Trophoblast cell (in vitro differentiated cells and primary cell): ENCODE data around the gene ZBTB16.

Source experiments
- DNase-seq, 2 donors: peaks; one replicate each; pipeline ENCODE4 v3.0.0-alpha.2; 2016
- H2AFZ ChIP-seq: 2 replicates; pipeline ENCODE4 v1.6.1; 2013; ENCODE audit warnings: low read length, moderate library complexity, mild to moderate bottlenecking; ENCODE audit not compliant: insufficient read depth, poor library complexity
- H2AK5ac ChIP-seq: 2 replicates; pipeline ENCODE4 v1.6.1; 2013; ENCODE audit warnings: mild to moderate bottlenecking, low read length
- H2BK120ac ChIP-seq: 2 replicates; pipeline ENCODE4 v1.6.1; 2013; ENCODE audit warnings: low read length, mild to moderate bottlenecking, moderate library complexity; ENCODE audit not compliant: insufficient read depth, poor library complexity
- H2BK12ac ChIP-seq: 2 replicates; pipeline ENCODE4 v1.6.1; 2013; ENCODE audit warnings: mild to moderate bottlenecking, low read length, moderate library complexity
- H2BK5ac ChIP-seq: 2 replicates; pipeline ENCODE4 v1.6.1; 2013; ENCODE audit warnings: low read length, low read depth, moderate library complexity, mild to moderate bottlenecking; ENCODE audit not compliant: poor library complexity
- H3K14ac ChIP-seq: 2 replicates; pipeline ENCODE4 v1.6.1; 2013; ENCODE audit warnings: mild to moderate bottlenecking, low read length
- H3K18ac ChIP-seq: 2 replicates; pipeline ENCODE4 v1.6.1; 2013; ENCODE audit warnings: mild to moderate bottlenecking, low read length
- H3K23ac ChIP-seq: 2 replicates; pipeline ENCODE4 v1.6.1; 2013; ENCODE audit warnings: low read length
- H3K27ac ChIP-seq: 2 replicates; pipeline ENCODE4 v1.5.1; 2013; ENCODE audit warnings: low read depth, mild to moderate bottlenecking, inconsistent platforms, low read length, moderate library complexity
- H3K27me3 ChIP-seq: 2 replicates; pipeline ENCODE4 v1.6.1; 2013; ENCODE audit warnings: inconsistent platforms, mild to moderate bottlenecking, low read length, moderate library complexity; ENCODE audit not compliant: insufficient read depth
- H3K36me3 ChIP-seq, 2 experiments: 1 replicate in 1 of 2; 2 replicates in 1 of 2; pipeline ENCODE4 v1.6.1; 2013; ENCODE audit warnings: low read length in 2 of 2, mild to moderate bottlenecking in 2 of 2, moderate library complexity in 1 of 2; ENCODE audit not compliant: insufficient read depth in 2 of 2, control insufficient read depth in 1 of 2
- H3K4ac ChIP-seq: 2 replicates; pipeline ENCODE4 v1.6.1; 2013; ENCODE audit warnings: low read depth, mild to moderate bottlenecking, low read length, moderate library complexity
- H3K4me1 ChIP-seq, 2 experiments: 1 replicate in 1 of 2; 2 replicates in 1 of 2; pipeline ENCODE4 v1.6.1; 2013; ENCODE audit warnings: low read length in 2 of 2, mild to moderate bottlenecking in 2 of 2, moderate library complexity in 1 of 2; ENCODE audit not compliant: insufficient read depth in 2 of 2, control insufficient read depth in 1 of 2
- H3K4me2 ChIP-seq: 2 replicates; pipeline ENCODE4 v1.6.1; 2013; ENCODE audit warnings: inconsistent platforms, mild to moderate bottlenecking, low read length, moderate library complexity
- H3K4me3 ChIP-seq: 2 replicates; pipeline ENCODE4 v1.5.1; 2013; ENCODE audit warnings: mild to moderate bottlenecking, low read depth, low read length, inconsistent platforms
- H3K79me1 ChIP-seq: one replicate; pipeline ENCODE4 v1.6.1; 2013; ENCODE audit warnings: low read length
- H3K79me2 ChIP-seq: 2 replicates; pipeline ENCODE4 v1.6.1; 2013; ENCODE audit warnings: low read length, mild to moderate bottlenecking; ENCODE audit not compliant: control insufficient read depth, insufficient read depth, poor library complexity
- H3K9ac ChIP-seq: 2 replicates; pipeline ENCODE4 v1.6.1; 2013; ENCODE audit warnings: mild to moderate bottlenecking, low read length
- H3K9me3 ChIP-seq: 2 replicates; pipeline ENCODE4 v1.6.1; 2013; ENCODE audit warnings: low read depth, mild to moderate bottlenecking, control low read depth, inconsistent platforms, low read length; ENCODE audit not compliant: insufficient read depth
- H4K12ac ChIP-seq: 2 replicates; pipeline ENCODE4 v1.6.1; 2013; ENCODE audit warnings: low read depth, mild to moderate bottlenecking, low read length, moderate library complexity
- H4K8ac ChIP-seq: 2 replicates; pipeline ENCODE4 v1.6.1; 2013; ENCODE audit warnings: low read depth, mild to moderate bottlenecking, low read length, moderate library complexity
- H4K91ac ChIP-seq: one replicate; pipeline ENCODE4 v1.6.1; 2013; ENCODE audit warnings: low read depth, mild to moderate bottlenecking, low read length, moderate library complexity
- WGBS: extraction: QIAGEN DNeasy Blood & Tissue Kit; methylation state at CpG from one replicate; pipeline ENCODE4 v1.1.7; 2013; ENCODE audit warnings: missing lambda C conversion rate; ENCODE audit not compliant: insufficient read length, insufficient coverage; ENCODE audit errors: extremely low coverage; 5-methylcytosine and 5-hydroxymethylcytosine counted together

Gene ZBTB16

DNA sequence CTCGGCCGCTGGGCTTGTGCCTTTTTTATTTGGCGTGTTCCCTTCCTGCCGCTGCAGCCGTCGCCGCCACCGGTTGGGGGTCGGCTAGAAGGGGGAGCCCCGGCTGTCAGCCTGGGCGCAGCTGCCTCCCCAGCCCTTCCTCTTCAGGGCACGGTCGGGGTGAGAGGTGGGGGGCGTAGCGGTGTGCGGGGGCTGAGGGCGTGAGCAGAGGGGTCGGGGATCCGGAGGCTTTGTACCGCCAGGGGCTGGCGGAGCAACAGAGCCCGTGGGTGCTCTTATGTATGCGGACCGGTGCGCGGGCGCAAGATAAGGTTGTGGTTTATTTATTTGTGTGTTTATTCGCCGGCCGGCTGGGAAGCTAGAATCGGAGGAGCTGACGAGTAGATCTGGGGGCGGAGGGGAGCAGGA, 477 bp downstream of the ZBTB16 start:
- no CpG with 5 or more reads among the region's 33 CpGs for WGBS
- H2BK5ac ChIP-seq: no peak overlapping the region
- no peak overlapping the region for H2BK120ac ChIP-seq
- H2AK5ac ChIP-seq: no peak overlapping the region
- H3K79me1 ChIP-seq: peaks cover 3% of the 10 kb centered on the region
- H3K4me1 ChIP-seq: peaks cover 16 to 20% of the 10 kb centered on the region in 2 experiments
- no peak overlapping the region for H3K9ac ChIP-seq
- H3K27me3 ChIP-seq: peaks cover 61% of the 10 kb centered on the region
- H3K27ac ChIP-seq: no peak overlapping the region
- peak overlapping the region; percentile 50 for H3K4me3 ChIP-seq
- H2AFZ ChIP-seq: no peak overlapping the region
- no peak overlapping the region for H4K8ac ChIP-seq
- no peak overlapping the region for H3K4ac ChIP-seq
- no peak overlapping the region for H4K91ac ChIP-seq
- peaks cover 11% of the 10 kb centered on the region for H3K9me3 ChIP-seq
- H3K18ac ChIP-seq: no peak overlapping the region
- H2BK12ac ChIP-seq: no peak overlapping the region
- H3K36me3 ChIP-seq: no peaks in the 10 kb centered on the region
- no peak for DNase-seq
- no peaks in the 10 kb centered on the region for H3K79me2 ChIP-seq
- H4K12ac ChIP-seq: no peak overlapping the region
- peak overlapping the region; percentile 88 for H3K4me2 ChIP-seq
- H3K14ac ChIP-seq: no peak overlapping the region
- no peak overlapping the region for H3K23ac ChIP-seq

DNA sequence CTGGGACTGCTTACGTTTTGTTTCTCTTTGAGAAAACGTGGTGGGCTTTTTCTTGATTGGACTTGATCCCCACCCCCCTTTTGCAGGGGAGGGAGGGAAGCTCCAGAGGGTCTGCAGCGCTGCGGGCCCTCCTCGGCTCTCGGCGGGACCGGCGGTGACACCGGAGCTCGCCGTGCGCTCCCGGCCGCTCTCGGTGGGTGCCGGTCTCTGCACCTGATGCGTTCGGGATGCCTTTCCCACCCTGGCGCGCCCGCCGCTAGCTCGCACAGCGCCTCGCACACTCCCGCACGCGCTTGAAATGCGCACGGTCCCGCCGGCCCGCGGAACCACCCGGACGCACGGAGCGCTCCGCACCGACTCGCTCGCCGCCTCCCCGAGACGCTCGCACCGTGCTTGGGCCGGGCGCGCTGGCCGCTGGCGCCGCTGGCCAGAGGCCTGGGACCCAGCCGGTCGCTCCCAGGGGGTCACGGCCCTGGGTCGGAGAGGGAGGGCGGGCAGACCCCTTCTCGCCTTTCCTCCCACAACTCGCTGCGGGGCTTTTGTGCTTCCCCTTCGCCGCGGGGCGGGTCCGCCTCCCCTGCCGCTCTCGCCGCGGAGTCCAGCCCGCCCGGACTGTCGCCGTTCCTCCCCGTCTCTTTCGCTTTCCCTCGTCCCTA, 1.0 kb downstream of the ZBTB16 start:
- no peak overlapping the region for H3K14ac ChIP-seq
- H3K79me1 ChIP-seq: peaks cover 3% of the 10 kb centered on the region
- H2BK120ac ChIP-seq: no peak overlapping the region
- H2BK12ac ChIP-seq: no peak overlapping the region
- H3K9ac ChIP-seq: no peak overlapping the region
- no CpG with 5 or more reads among the region's 78 CpGs for WGBS
- H2AK5ac ChIP-seq: no peak overlapping the region
- H3K4me1 ChIP-seq: peaks cover 16 to 20% of the 10 kb centered on the region in 2 experiments
- DNase-seq: peak in 1 of 2 donors; percentile 20
- peak overlapping the region; percentile 64 for H3K4me3 ChIP-seq
- H3K36me3 ChIP-seq: no peaks in the 10 kb centered on the region
- peak overlapping the region; percentile 88 for H3K4me2 ChIP-seq
- no peaks in the 10 kb centered on the region for H3K79me2 ChIP-seq
- H2AFZ ChIP-seq: no peak overlapping the region
- peaks cover 61% of the 10 kb centered on the region for H3K27me3 ChIP-seq
- no peak overlapping the region for H3K23ac ChIP-seq
- no peak overlapping the region for H4K8ac ChIP-seq
- H3K18ac ChIP-seq: no peak overlapping the region
- H3K27ac ChIP-seq: no peak overlapping the region
- H3K4ac ChIP-seq: no peak overlapping the region
- H2BK5ac ChIP-seq: no peak overlapping the region
- peaks cover 11% of the 10 kb centered on the region for H3K9me3 ChIP-seq
- no peak overlapping the region for H4K91ac ChIP-seq
- H4K12ac ChIP-seq: no peak overlapping the region

DNA sequence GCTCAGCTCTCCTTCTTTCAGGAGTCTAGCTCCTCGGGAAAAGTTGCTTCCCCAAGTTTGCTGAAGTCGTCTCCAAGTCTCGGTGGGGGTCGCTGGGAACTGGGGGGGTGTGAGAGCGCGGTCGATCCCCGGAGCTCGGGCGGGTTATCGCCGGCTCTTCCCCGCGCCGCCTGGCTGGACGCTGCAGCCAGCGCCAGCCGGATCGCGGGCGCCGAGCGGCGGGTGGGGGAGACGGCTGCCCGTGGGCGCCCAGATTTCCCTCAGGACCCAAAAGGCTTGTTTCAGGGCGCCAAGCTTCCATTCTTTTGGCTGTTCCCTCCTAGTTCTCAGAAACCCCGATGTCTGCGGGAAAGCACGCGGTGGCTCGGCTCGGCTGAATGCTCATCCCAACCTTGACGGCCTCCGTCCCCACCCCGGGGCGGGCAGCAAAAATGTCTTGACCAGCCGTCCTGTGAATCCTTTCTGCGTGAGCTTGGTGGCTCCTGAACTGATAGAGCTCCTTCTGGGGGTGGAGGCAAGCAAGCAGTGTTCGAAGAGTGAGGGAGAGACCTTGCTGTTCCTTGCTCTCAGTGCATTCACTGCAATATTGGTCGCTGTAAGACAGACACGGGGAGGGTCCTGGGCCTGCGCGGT, 1.7 kb downstream of the ZBTB16 start:
- no peak overlapping the region for H4K8ac ChIP-seq
- peaks cover 61% of the 10 kb centered on the region for H3K27me3 ChIP-seq
- no peak overlapping the region for H3K4ac ChIP-seq
- H2BK5ac ChIP-seq: no peak overlapping the region
- peaks cover 11% of the 10 kb centered on the region for H3K9me3 ChIP-seq
- H3K9ac ChIP-seq: no peak overlapping the region
- H3K36me3 ChIP-seq: no peaks in the 10 kb centered on the region
- H3K27ac ChIP-seq: no peak overlapping the region
- no peak overlapping the region for H2AK5ac ChIP-seq
- no peak overlapping the region for H2AFZ ChIP-seq
- WGBS: no CpG with 5 or more reads among the region's 45 CpGs
- H3K4me2 ChIP-seq: peak overlapping the region; percentile 88
- no peak overlapping the region for H4K91ac ChIP-seq
- H3K4me1 ChIP-seq: peaks cover 16 to 20% of the 10 kb centered on the region in 2 experiments
- no peak overlapping the region for H3K14ac ChIP-seq
- H2BK12ac ChIP-seq: no peak overlapping the region
- H3K23ac ChIP-seq: no peak overlapping the region
- H3K79me1 ChIP-seq: peaks cover 3% of the 10 kb centered on the region
- H2BK120ac ChIP-seq: no peak overlapping the region
- no peak overlapping the region for H3K18ac ChIP-seq
- peak overlapping the region; percentile 64 for H3K4me3 ChIP-seq
- H4K12ac ChIP-seq: no peak overlapping the region
- DNase-seq: no peak
- H3K79me2 ChIP-seq: no peaks in the 10 kb centered on the region

DNA sequence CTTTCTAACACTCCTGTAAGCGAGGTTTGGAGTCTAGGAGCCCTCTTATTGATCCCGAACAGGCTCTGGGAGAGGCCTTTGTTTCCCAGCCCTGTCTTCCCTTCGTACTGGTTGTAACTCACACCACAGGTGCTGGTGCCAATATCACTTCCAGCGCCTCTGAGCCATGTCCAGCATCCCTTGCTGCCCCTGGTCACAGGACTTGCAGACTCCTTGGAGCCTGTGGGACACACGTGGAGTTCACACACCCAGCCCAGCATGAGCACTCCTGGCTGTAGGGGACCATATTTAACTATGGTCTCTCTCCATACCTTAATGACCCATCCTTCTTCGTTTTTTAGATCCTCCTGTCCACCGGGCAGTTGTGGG, 2.2 kb downstream of the ZBTB16 start:
- Histone ChIP-seq H2BK5ac (no peak overlapping the region), H3K27me3 (peaks cover 61% of the 10 kb centered on the region), H3K23ac (no peak overlapping the region), H3K9me3 (peaks cover 11% of the 10 kb centered on the region), H3K9ac (no peak overlapping the region), H3K18ac (no peak overlapping the region), H3K4me1 (peaks cover 16 to 20% of the 10 kb centered on the region in 2 experiments), H3K79me2 (no peaks in the 10 kb centered on the region), H4K12ac (no peak overlapping the region), H3K4ac (no peak overlapping the region), H3K14ac (no peak overlapping the region), H3K36me3 (no peaks in the 10 kb centered on the region), H2BK120ac (no peak overlapping the region), H2AFZ (no peak overlapping the region), H3K4me3 (no peak overlapping the region), H3K4me2 (no peak overlapping the region), H2AK5ac (no peak overlapping the region), H4K8ac (no peak overlapping the region), H4K91ac (no peak overlapping the region), H2BK12ac (no peak overlapping the region), H3K79me1 (peaks cover 3% of the 10 kb centered on the region), H3K27ac (no peak overlapping the region)
- DNase-seq: no peak
- WGBS: no CpG with 5 or more reads among the region's 7 CpGs
